Uterus (tissue), 2 donors: Measurements from ENCODE around the gene CDK2.

Source experiments
- CTCF ChIP-seq, 4 experiments: fragments of 200-600 bp in 2 of 4; fragments of 450-650 bp in 2 of 4; sonication (generic) in 2 of 4; IDR thresholded peaks; one replicate each; pipeline ENCODE4 v1.5.1; 2016 to 2019; ENCODE audit warnings: antibody characterized with exemption in 4 of 4, mild to moderate bottlenecking in 2 of 4, moderate library complexity in 1 of 4
- POLR2A ChIP-seq, 2 donors: fragments of 450-650 bp; IDR thresholded peaks; one replicate each; pipeline ENCODE4 v1.6.1; 2016; ENCODE audit warnings: antibody characterized with exemption in 2 of 2, mild to moderate bottlenecking in 1 of 2, moderate library complexity in 1 of 2

- TF ChIP-seq CTCF (IDR thresholded peaks at IDR 0.05): no peak
- no peak for TF ChIP-seq POLR2A (IDR thresholded peaks at IDR 0.05)
Measured at GRCh38 chr12:56018356-56018755, 51.7 kb downstream of the CDK2 start.
